ENCODE measurements around the gene MNDA. TPM values are rescaled to one million over a fixed set of nuclear protein-coding genes. Genes with fewer than 3 reads are reported as not detected.

MNDA gene
- 2.9 TPM for total RNA-seq
- long read RNA-seq, partial matches to known transcripts = 0 of 4 reads
- long read RNA-seq, other reads (novel, unspliced or antisense) = 0 of 4 reads

DNA sequence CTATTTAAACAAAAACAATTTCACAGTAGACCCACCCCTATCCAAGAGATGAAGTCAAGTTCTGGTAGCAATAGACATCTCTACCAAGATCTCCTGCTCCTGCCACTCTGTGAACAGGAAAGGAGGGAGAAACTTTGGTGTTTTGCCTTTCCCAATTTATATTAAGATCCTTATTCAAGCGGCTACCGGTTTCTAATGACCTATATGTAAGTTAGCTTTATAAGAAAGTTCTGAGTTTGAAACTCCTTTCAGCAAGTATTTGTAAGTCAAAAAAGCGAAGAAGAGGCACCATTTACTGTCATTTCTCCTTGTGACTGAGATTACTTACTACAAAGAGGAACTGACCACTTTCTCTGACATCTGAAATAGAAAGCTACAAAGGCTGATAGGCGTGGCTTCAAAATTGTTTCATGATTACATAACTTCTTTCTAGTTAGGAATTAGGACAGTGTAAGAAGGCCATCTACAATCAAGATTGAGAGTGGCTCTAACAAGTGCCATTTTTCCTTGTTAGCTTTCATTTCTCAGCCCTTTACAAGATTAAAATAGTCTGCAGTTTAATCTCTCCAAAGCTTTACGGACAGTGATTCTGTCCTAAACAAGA, at the start of gene MNDA:
Gene MNDA, plus strand, starts transcription at position 448 of the 604 bp plus-strand sequence. CDS start 10,803 bp downstream, outside the sequence.
- intact Hi-C loops (cut with DNase I) = no loop called here
- ATAC-seq (ENCODE audit: poor library complexity) = peak; percentile 51
- no peak for DNase-seq

- intact Hi-C loops (cut with DNase I) = no loop called here
- DNase-seq (no peak), ATAC-seq (ENCODE audit: poor library complexity) (no peak)
Observed at GRCh38 chr1:158793604-158794003, 37.5 kb upstream of the MNDA start.

- ATAC-seq (ENCODE audit: poor library complexity) = no peak
- DNase-seq = no peak
- intact Hi-C loops (cut with DNase I) = no loop called here
Observed at GRCh38 chr1:158794247-158794646, 36.9 kb upstream of the MNDA start.

DNA sequence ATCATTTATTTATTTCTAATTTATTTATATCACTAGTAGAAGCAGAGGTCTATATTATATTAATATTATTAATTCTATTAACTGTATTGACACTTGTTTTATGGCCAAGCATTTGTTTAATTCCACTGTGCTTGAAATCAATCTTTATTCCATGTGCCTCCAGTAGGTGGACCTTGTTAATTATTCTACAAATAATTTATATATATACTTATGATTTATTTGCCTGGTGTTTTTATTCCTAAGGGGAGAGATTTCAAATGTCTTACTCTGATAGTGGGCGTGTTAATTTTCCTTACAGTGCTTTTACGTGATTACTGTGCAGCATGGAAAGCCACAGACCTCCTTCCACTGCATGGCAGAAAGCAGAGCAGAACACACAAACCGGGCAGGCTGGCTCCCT, 32.6 kb upstream of the MNDA start:
- DNase-seq = no peak
- intact Hi-C loops (cut with DNase I) = no loop called here
- ATAC-seq (ENCODE audit: poor library complexity) = no peak

GRCh38 chr1:158799689-158800088, 31.5 kb upstream of the MNDA start:
- DNase-seq = no peak
- intact Hi-C loops (cut with DNase I) = no loop called here
- no peak for ATAC-seq (ENCODE audit: poor library complexity)

DNA sequence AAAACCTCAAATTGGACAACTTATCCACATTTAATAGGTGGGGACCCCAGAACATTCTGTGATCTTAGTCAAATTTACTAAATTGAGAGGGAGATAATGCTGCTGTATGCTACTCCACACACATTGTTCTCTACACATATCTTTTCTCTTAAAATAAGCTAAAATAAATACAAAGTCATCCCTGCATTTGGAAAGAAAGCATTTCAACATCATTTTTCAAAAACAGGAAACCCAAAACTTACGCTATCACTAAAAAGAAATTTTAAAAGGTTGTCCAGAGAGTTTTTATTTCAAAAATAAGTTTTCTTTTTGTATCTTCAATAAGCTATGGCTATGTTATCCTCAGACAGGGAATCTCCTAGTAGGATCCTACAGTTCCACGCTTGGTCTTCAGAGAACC, 30.6 kb upstream of the MNDA start:
- intact Hi-C loops (cut with DNase I) = no loop called here
- no peak for ATAC-seq (ENCODE audit: poor library complexity)

GRCh38 chr1:158801396-158801795, 29.8 kb upstream of the MNDA start:
- intact Hi-C loops (cut with DNase I) = no loop called here
- no peak for ATAC-seq (ENCODE audit: poor library complexity)
- DNase-seq = no peak

More for the DNA sequence above, 30.6 kb upstream of the MNDA start:
- no peak for DNase-seq

DNA sequence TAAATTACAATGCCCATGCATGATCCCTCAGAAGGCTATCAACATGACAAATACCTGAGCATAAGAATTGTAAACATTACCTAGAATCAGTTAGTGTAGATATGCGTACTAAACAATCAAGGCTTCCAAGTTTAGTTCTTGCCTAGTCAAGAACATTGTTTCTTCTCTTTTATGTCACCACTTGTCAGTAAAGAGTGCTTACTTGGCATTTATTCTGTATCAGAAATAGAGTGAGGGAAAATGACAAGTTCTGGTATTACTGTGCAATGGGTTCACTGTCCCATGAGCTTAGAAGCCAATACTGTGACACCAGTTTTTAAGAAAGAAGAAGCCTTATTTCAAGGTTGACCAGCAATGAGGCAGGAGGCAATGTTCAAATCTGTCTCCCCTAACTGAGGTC, 27.5 kb upstream of the MNDA start:
- DNase-seq (no peak), ATAC-seq (ENCODE audit: poor library complexity) (no peak)
- intact Hi-C loops (cut with DNase I) = no loop called here

GRCh38 chr1:158806916-158807536, 24.1 kb upstream of the MNDA start:
- intact Hi-C loops (cut with DNase I) = no loop called here
- DNase-seq (no peak), ATAC-seq (ENCODE audit: poor library complexity) (no peak)

- ATAC-seq (ENCODE audit: poor library complexity) (peak; percentile 43), DNase-seq (no peak)
- intact Hi-C loops (cut with DNase I) = no loop called here
Observed at GRCh38 chr1:158809256-158809655, 21.9 kb upstream of the MNDA start.

DNA sequence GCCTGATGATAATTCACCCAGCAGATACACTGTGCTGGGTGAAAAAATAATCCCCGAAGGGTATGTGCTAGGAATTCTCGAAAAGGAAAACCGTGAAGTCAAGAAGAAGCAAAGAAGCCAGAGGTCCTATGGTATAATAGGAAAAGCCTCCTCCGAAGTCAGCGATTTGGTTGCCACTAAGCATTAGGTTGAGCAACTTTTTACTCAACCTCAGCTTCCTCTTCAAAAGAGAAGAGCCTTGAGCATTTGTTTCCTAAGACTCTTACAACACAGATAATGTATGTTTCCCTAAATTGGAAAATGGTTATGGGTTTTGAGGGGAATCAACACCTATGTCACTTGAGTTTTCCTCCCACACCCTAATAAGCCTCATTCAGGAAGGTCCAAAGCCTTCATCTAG, 21.3 kb upstream of the MNDA start:
- DNase-seq = no peak
- intact Hi-C loops (cut with DNase I) = no loop called here
- ATAC-seq (ENCODE audit: poor library complexity) = peak; percentile 66

DNA sequence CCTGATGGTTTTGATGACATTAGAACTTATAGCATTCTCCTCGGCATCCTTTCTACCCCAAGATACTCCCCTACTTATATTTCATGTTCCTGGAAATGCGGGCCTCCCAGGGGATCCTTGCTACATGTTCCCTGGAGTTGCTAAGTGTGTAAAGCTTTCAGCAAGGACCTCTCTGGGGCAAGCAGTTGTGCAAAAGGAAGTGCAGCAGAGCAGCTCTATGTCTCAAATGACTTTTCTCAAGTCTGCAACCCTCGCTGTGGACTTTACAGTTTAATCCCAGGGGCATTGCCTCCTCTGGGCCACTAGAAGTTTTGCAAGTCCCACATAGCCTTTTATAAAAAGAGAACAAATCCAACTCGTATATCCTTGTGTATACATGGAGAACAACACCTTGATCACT, 20.8 kb upstream of the MNDA start:
- ATAC-seq (ENCODE audit: poor library complexity) (peak; percentile 45), DNase-seq (no peak)
- intact Hi-C loops (cut with DNase I) = no loop called here

DNA sequence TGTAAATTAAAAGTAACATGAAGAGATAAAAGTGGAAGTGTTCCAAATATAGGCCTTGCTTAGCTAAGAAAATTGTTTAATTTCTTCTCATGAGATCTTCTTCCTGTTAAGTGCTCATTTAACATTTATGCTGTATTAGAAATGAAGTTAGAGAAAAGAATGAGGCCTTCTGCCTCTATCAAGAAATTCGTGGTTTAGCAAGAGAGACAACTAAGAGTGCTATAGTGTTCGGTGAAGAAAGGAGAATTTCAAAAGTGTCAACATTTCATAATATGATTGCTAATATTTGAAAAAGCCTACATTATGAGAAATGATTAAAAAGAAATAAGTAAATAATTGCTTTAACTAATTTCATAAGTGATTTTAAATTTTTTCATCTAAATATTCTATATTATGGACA, 18.8 kb upstream of the MNDA start:
- DNase-seq = no peak
- ATAC-seq (ENCODE audit: poor library complexity) = no peak
- intact Hi-C loops (cut with DNase I) = no loop called here

GRCh38 chr1:158813164-158813563, 18.0 kb upstream of the MNDA start:
- no peak for DNase-seq
- intact Hi-C loops (cut with DNase I) = no loop called here
- no peak for ATAC-seq (ENCODE audit: poor library complexity)

DNA sequence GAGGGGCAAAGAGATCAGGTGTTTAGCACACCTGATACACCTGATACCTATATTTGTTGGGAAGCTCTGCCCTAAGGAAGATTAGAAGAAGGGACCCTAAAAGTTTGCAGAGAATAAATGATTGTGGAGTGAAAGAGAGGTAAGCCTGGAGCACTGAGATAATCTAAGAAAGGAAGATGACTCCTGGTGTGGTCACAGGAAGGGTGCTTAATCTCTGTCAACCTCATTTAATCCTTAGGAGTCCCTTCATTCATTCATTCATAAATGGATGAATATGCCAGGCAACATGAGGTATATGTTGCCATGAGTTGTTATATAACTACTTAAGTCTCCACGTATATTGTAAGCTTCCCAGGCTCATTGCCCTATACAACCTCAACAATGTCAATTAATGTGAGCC, 16.2 kb upstream of the MNDA start:
- intact Hi-C loops (cut with DNase I) = no loop called here
- DNase-seq = no peak
- ATAC-seq (ENCODE audit: poor library complexity) = no peak

DNA sequence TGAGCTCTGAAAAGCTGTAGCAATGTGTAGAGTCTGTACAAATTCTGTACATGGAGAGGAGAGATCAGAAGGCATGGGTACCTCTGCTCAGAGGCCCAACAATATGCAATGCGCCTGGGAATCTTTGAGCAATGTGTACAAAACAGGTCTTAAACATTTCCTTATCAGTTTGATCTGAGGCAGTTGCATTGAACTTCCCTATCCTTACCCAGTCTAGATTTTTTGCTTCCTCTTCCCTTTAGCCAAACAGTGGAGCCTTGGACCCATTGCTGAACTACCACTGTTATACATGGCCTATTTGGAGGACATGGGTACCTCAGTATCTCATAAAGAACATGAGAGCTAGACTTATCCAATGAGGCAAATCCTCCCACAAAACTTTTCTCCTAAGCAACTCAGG, 12.6 kb upstream of the MNDA start:
- intact Hi-C loops (cut with DNase I) = no loop called here
- ATAC-seq (ENCODE audit: poor library complexity) (no peak), DNase-seq (no peak)

GRCh38 chr1:158818975-158819431, 12.1 kb upstream of the MNDA start:
- intact Hi-C loops (cut with DNase I) = no loop called here
- ATAC-seq (ENCODE audit: poor library complexity) (no peak), DNase-seq (no peak)

DNA sequence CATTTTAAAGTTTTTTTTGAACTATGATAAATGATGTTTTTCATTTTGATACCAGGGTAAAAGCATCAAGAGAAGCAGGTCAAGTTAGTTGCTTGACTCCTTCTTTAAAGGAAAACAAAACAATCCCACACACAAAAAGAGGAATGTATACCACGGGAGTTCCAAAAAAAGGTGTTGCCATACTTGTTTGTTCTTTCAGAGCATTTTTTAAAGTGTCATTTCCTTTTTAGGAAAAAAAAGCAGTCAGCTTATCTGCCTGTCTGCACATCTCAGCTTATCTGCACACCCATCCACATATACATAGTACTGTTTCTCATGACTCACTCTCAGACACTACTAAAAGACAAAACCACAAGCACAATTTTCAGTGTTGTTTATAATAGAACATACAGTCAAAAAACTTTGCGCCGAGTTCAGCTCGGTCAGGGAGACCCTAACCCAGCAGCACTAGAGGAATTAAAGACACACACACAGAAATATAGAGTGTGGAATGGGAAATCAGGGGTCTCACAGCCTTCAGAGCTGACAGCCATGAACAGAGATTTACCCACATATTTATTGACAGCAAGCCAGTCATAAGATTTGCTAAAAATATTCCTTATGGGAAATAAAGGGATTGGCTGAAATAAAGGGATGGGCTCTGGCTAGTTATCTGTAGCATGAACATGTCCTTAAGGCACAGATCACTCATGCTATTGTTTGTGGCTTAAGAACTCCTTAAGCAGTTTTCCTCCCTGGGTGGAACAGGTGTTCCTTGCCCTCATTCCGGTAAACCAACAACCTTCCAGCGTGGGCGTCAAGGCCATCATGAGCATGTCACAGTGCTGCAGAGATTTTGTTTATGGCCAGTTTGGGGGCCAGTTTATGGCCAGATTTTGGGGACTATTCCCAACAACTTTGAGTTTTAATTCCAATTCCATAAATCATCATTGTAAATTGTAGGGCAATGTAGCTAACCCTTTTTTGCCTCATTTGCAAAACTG, 11.4 kb upstream of the MNDA start:
- no peak for DNase-seq
- intact Hi-C loops (cut with DNase I) = no loop called here
- no peak for ATAC-seq (ENCODE audit: poor library complexity)

- intact Hi-C loops (cut with DNase I) = no loop called here
- DNase-seq = no peak
- ATAC-seq (ENCODE audit: poor library complexity) = no peak
Observed at GRCh38 chr1:158821723-158822122, 9.4 kb upstream of the MNDA start.
